ENCODE results near the gene NR4A1. TPM values are rescaled to one million over a fixed set of nuclear protein-coding genes. Genes with fewer than 3 reads are reported as not detected.

Gene NR4A1
- polyA plus RNA-seq, 1 of the 3 experiments (the other 2 are of a cell fraction): 120 TPM

DNA sequence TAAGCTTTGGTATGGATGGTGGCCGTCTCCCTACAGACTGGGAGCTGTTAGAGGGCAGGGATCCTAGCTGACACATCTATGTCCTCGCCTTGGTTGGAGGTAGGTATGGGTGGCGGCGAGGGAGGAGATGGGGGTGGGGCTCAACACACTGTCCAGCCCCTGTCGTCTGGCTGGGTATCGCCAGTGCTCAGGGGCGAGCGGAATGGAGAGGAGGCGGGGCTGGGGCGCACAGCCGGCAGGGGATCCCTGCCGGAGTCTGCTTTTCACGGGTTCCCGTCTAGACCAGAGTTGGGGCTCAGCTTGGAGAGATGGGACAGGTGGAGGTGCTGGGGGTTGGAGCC lies 28.4 kb upstream of the NR4A1 start:
- POLR2A ChIA-PET: interaction anchor here (0.5 to 2.5 kb wide), 9 partner anchors 10 to 546 kb away, joined by 3 to 12 read pairs (median 3); partner anchors contain the start of gene TAMALIN

DNA sequence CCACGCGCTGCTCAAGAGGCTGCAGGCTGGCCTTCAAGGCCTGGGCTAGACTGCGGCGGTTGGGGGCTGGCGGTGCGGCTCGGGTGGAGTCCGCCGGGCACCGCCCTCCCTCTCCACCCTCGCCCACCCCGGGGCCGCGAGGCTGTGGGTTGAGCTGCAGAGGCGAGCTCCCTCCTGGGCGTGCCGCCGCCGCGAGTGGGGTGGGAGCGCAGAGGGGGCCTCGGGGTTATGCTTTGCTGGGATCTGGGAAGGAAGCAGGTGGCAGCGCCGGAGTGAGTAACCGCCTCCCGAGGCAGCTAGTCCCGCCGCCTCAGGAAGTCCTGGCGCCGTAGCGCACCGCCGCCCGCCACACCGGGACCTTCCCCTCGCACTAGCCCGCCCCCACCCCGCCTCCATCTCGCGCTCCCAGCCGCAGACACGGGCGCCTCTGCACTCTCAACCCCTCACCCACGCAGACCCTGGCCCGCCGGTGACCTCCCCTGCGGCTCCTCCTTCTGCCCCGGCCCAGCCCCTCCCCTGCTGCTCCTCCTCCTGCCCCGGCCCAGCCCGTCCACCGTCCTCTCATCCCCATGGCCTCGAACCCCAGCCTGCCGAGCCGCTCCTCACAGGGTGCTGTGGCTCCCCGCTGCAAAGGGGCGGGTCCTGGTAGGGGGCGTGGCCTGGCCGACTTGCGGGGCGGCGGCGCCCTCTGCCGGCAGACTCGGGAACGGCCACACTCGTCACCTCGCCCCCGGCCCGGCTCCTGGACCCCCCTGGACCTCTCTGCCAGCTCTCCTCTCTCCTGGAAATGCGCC lies 27.9 kb upstream of the NR4A1 start:
- Histone ChIP-seq H3K9ac (peak overlapping the region; percentile 52; the same call in 1 of the 2 replicates), H3K36me3 (replicated peaks in 1 of 2; ENCODE audit: control insufficient read depth in 1 of 2, insufficient read depth in 2 of 2, low read length in 1 of 2) (no peaks in the 10 kb centered on the region), H3K4me1 (ENCODE audit: control insufficient read depth in 1 of 2, insufficient read depth in 2 of 2, low read depth in 1 of 2, low read length in 1 of 2) (peaks cover 5 to 23% of the 10 kb centered on the region in 2 experiments; a peak in 1 of 4 replicates), H3K27me3 (ENCODE audit: insufficient read depth) (no peaks in the 10 kb centered on the region), H3K79me2 (ENCODE audit: insufficient read depth) (no peaks in the 10 kb centered on the region), H4K20me1 (ENCODE audit: insufficient read depth) (no peaks in the 10 kb centered on the region), H3K9me3 (no peaks in the 10 kb centered on the region), H2AFZ (ENCODE audit: low read depth) (peak overlapping the region; percentile 96), H3K4me2 (peak overlapping the region; percentile 87), H3K27ac (ENCODE audit: low read depth in 2 of 2, low read length in 1 of 2) (peak overlapping the region in 1 of 2 experiments; percentile 12; a peak in 1 of 4 replicates), H3K9me2 (no peaks in the 10 kb centered on the region), H3F3A (replicated peaks; ENCODE audit: insufficient read depth) (no peaks in the 10 kb centered on the region), H3K4me3 (ENCODE audit: low read depth in 2 of 2, low read length in 1 of 2) (peak overlapping the region; percentile 49 to 66)
- DNase-seq: peak; percentile 96
- ChIA-PET CTCF (interaction anchor here (0.6 to 30.2 kb wide), 39 partner anchors 8 to 1423 kb away, joined by 3 to 949 read pairs (median 4); partner anchors contain the start of genes ACVR1B, ANKRD33, ATG101 and NR4A1), POLR2A (interaction anchor here (0.5 to 2.5 kb wide), 8 partner anchors 9 to 86 kb away, joined by 3 to 12 read pairs (median 4); partner anchors contain the start of gene TAMALIN)
- TF ChIP-seq, protein P1, sequence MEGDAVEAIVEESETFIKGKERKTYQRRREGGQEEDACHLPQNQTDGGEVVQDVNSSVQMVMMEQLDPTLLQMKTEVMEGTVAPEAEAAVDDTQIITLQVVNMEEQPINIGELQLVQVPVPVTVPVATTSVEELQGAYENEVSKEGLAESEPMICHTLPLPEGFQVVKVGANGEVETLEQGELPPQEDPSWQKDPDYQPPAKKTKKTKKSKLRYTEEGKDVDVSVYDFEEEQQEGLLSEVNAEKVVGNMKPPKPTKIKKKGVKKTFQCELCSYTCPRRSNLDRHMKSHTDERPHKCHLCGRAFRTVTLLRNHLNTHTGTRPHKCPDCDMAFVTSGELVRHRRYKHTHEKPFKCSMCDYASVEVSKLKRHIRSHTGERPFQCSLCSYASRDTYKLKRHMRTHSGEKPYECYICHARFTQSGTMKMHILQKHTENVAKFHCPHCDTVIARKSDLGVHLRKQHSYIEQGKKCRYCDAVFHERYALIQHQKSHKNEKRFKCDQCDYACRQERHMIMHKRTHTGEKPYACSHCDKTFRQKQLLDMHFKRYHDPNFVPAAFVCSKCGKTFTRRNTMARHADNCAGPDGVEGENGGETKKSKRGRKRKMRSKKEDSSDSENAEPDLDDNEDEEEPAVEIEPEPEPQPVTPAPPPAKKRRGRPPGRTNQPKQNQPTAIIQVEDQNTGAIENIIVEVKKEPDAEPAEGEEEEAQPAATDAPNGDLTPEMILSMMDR (IDR thresholded peaks at IDR 0.05): peak; percentile 90
- TF ChIP-seq PBX3 (IDR thresholded peaks at IDR 0.05): no peak
- TF ChIP-seq MXI1 (IDR thresholded peaks at IDR 0.05; ENCODE audit: low read depth, low read length): peak; percentile 24; the same call in 1 of the 2 replicates
- peak; percentile 80 for TF ChIP-seq SMC3 (IDR thresholded peaks at IDR 0.05; ENCODE audit: low read depth, low read length)
- no peak for TF ChIP-seq RFX5 (IDR thresholded peaks at IDR 0.05; ENCODE audit: low read length)
- peak; percentile 80 for TF ChIP-seq RAD21 (IDR thresholded peaks at IDR 0.05; ENCODE audit: low read length)
- TF ChIP-seq, protein P2, sequence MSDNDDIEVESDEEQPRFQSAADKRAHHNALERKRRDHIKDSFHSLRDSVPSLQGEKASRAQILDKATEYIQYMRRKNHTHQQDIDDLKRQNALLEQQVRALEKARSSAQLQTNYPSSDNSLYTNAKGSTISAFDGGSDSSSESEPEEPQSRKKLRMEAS (IDR thresholded peaks at IDR 0.05; ENCODE audit: low read depth): peak; percentile 40; the same call in 1 of the 2 replicates
- TF ChIP-seq RCOR1 (IDR thresholded peaks at IDR 0.05; ENCODE audit: low read length): 0 out of 2 replicates have a peak, but pooled peaks have one; percentile 15
- 2% methylated on average over 17 of the region's 70 CpGs for WGBS (ENCODE audit: low lambda C conversion rate)

More for the DNA sequence above, 28.4 kb upstream of the NR4A1 start:
- peak overlapping the region; percentile 87 for H3K4me2 ChIP-seq
- peak overlapping the region in 1 of 2 experiments; percentile 12; a peak in 1 of 4 replicates for H3K27ac ChIP-seq (ENCODE audit: low read depth in 2 of 2, low read length in 1 of 2)
- H4K20me1 ChIP-seq (ENCODE audit: insufficient read depth): no peaks in the 10 kb centered on the region
- peak overlapping the region; percentile 49 to 66; a peak in 3 of 4 replicates for H3K4me3 ChIP-seq (ENCODE audit: low read depth in 2 of 2, low read length in 1 of 2)
- H3K9me3 ChIP-seq: no peaks in the 10 kb centered on the region
- H3K4me1 ChIP-seq (ENCODE audit: control insufficient read depth in 1 of 2, insufficient read depth in 2 of 2, low read depth in 1 of 2, low read length in 1 of 2): peaks cover 5 to 23% of the 10 kb centered on the region in 2 experiments; a peak in 1 of 4 replicates
- DNase-seq: peak; percentile 74
- no peaks in the 10 kb centered on the region for H3K79me2 ChIP-seq (ENCODE audit: insufficient read depth)
- H3K36me3 ChIP-seq (replicated peaks in 1 of 2; ENCODE audit: control insufficient read depth in 1 of 2, insufficient read depth in 2 of 2, low read length in 1 of 2): no peaks in the 10 kb centered on the region
- CTCF ChIA-PET: interaction anchor here (0.7 to 30.2 kb wide), 31 partner anchors 12 to 752 kb away, joined by 3 to 949 read pairs (median 6); partner anchors contain the start of genes ACVR1B, ANKRD33, ATG101 and NR4A1
- H3F3A ChIP-seq (replicated peaks; ENCODE audit: insufficient read depth): no peaks in the 10 kb centered on the region
- no peaks in the 10 kb centered on the region for H3K9me2 ChIP-seq
- WGBS (ENCODE audit: low lambda C conversion rate): 39% methylated on average over 9 of the region's 14 CpGs
- H3K27me3 ChIP-seq (ENCODE audit: insufficient read depth): no peaks in the 10 kb centered on the region
- no peak overlapping the region for H3K9ac ChIP-seq
- TF ChIP-seq CHD2 (IDR thresholded peaks at IDR 0.05; ENCODE audit: low read length, partially characterized antibody): no peak
- no peak for TF ChIP-seq TCF12 (IDR thresholded peaks at IDR 0.05)
- TF ChIP-seq ELF1 (IDR thresholded peaks at IDR 0.05): no peak
- TF ChIP-seq MXI1 (IDR thresholded peaks at IDR 0.05; ENCODE audit: low read depth, low read length): no peak
- TF ChIP-seq EP300 (IDR thresholded peaks at IDR 0.05; ENCODE audit: borderline replicate concordance in 1 of 2, low read depth in 1 of 2, low read length in 1 of 2): no peak
- no peak for TF ChIP-seq YY1 (IDR thresholded peaks at IDR 0.05; ENCODE audit: low read depth)
- H2AFZ ChIP-seq (ENCODE audit: low read depth): peak overlapping the region; percentile 96; the same call in 1 of the 2 replicates

Measured in SK-N-SH (cell line).